ENCODE data around the gene PLXNA3. TPM values are rescaled to one million over a fixed set of nuclear protein-coding genes. Genes with fewer than 3 reads are reported as not detected.

The PLXNA3 gene
- total and polyA plus RNA-seq, 7 donors = 1.7 to 6.5 (median 3.3) TPM

DNA sequence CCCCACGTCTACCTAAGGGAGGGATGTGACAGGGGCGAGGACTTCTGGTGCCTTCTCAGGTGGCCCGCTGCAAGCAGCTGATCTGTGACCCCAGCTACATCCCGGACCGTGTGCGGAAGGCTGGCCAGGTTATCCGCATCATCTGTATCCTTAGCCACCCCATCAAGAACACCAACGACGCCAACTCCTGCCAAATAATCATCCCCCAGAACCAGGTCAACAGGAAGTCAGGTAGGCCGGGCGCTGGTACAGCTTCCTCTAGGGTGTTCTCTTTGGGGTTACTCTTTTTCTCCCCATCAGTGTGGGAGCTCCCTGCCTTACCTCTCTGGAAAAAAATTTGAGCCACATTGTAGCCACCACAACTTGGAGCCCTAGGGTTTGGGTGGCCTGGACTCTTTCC lies 16.5 kb upstream of the PLXNA3 start:
- ATAC-seq (no peak), DNase-seq (no peak)
- intact Hi-C loops (cut with DNase I) = no loop called here
- H3K9me3 ChIP-seq = no peaks in the 10 kb centered on the region
- H3K36me3 ChIP-seq (ENCODE audit: insufficient read depth in 1 of 2, low read depth in 1 of 2) = peaks cover 2 to 32% of the 10 kb centered on the region in 2 donors
- H3K4me3 ChIP-seq = no peak overlapping the region
- no peak overlapping the region for H3K27ac ChIP-seq
- 86 to 88% (median 88%) methylated on average over 9 to 11 of the region's 11 CpGs for WGBS, 3 donors
- no peaks in the 10 kb centered on the region for H3K27me3 ChIP-seq (ENCODE audit: insufficient read depth in 3 of 3, low read length in 2 of 3)
- TF ChIP-seq, protein P1, sequence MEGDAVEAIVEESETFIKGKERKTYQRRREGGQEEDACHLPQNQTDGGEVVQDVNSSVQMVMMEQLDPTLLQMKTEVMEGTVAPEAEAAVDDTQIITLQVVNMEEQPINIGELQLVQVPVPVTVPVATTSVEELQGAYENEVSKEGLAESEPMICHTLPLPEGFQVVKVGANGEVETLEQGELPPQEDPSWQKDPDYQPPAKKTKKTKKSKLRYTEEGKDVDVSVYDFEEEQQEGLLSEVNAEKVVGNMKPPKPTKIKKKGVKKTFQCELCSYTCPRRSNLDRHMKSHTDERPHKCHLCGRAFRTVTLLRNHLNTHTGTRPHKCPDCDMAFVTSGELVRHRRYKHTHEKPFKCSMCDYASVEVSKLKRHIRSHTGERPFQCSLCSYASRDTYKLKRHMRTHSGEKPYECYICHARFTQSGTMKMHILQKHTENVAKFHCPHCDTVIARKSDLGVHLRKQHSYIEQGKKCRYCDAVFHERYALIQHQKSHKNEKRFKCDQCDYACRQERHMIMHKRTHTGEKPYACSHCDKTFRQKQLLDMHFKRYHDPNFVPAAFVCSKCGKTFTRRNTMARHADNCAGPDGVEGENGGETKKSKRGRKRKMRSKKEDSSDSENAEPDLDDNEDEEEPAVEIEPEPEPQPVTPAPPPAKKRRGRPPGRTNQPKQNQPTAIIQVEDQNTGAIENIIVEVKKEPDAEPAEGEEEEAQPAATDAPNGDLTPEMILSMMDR (IDR thresholded peaks at IDR 0.05) = no peak
- H3K4me1 ChIP-seq = peaks cover 10% of the 10 kb centered on the region

DNA sequence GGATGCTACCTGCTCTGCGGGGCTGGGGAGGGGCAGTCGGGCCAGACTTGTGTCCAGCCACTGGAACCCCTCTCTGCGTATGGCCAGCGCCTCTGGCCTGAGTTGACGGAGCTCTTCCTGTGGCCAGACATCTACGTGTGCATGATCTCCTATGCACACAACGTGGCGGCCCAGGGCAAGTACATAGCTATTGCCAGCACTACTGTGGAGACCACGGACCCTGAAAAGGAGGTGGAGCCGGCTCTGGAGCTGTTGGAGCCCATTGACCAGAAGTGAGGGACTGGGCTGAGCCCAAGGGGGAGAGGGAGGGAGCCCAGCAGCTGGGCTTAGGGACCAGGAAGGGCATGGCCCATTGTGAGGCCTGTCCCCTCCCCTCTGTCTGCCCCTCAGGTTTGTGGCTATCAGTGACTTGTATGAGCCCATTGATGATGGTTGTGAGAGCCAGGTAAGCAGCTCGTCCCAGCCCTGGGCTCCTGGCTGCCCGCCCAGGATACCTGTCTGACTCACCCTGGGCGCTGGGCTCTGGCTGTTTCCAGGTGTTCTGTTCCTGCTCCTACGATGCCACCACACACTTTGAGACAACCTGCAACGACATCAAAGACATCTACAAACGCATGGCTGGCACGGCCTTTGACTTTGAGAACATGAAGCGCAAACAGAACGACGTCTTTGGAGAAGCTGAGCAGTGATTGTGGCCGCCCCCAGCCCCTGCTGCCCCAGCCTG lies 15.9 kb upstream of the PLXNA3 start:
- intact Hi-C loops (cut with DNase I) = no loop called here
- H3K27me3 ChIP-seq (ENCODE audit: insufficient read depth in 3 of 3, low read length in 2 of 3) = no peaks in the 10 kb centered on the region
- no peak overlapping the region for H3K4me3 ChIP-seq
- H3K36me3 ChIP-seq (ENCODE audit: insufficient read depth in 1 of 2, low read depth in 1 of 2) = peaks cover 2 to 38% of the 10 kb centered on the region in 2 donors
- H3K9me3 ChIP-seq = no peaks in the 10 kb centered on the region
- H3K27ac ChIP-seq = no peak overlapping the region
- WGBS, 3 donors = 79 to 81% (median 81%) methylated on average over 21 of the region's 21 CpGs
- TF ChIP-seq, protein P1 (IDR thresholded peaks at IDR 0.05) = no peak
- DNase-seq = no peak
- H3K4me1 ChIP-seq = peaks cover 10% of the 10 kb centered on the region
- no peak for ATAC-seq

DNA sequence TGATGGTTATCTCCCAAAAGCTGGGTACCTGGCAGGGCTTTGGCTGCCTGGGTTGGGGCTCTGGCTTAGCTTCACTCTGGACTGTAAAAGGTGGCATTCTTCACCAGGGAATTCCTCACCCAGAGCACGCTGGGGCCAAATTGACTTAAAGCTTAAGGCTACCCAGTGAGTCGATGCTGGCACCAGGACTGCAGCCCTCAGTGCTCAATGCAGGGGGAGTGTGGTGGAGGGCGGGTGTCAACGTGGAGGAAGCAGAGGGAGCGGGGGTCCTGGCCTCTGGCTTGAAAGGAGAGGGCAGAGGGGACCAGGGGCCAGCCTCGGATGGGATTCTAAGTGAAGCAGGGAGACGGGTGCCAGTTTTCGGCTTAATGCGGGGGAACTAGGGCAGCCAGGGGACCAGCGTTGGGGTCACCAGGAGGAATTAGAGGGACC lies 14.6 kb upstream of the PLXNA3 start:
- TF ChIP-seq, protein P1 (IDR thresholded peaks at IDR 0.05) = no peak
- ATAC-seq = peak; percentile 14 to 38 (median 18)
- no peaks in the 10 kb centered on the region for H3K27me3 ChIP-seq (ENCODE audit: insufficient read depth in 3 of 3, low read length in 2 of 3)

DNA sequence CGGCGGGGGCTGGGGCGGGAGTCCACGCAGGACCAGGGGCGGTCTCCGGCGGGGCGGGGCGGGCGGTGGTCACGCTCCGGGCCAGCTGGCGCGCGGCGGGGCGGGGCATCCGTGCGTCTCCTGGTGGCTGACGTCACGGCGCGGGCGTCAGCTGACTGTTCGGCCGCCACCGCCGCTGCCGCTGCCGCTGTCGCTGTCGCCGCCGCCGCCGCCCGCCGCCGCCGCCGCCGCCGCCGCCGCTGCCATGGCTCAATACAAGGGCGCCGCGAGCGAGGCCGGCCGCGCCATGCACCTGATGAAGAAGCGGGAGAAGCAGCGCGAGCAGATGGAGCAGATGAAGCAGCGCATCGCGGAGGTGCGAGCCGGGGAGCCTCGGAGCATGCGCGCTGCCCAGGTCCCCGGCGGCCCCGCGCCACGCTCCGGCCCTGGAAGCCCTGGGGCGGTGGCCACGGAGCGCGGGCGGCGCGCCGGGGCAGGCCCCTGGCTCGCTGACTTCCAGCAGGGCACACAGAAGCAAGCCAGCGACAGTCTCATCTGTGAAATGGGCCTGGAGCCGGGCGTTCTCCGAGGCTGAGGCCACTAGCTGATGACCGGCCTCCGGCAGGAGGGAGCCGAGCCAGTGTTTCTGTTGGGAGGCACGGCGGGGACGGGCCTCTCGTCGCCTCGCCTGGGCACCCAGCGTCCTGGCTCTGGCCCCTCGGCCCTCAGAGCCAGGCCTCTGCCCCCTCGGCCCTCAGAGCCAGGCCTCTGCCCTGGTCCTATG lies 13.9 kb upstream of the PLXNA3 start, which contains the start of gene FAM50A:
FAM50A (plus strand) TSS at position 150 of the 763 bp plus-strand sequence; CDS start at position 245, 95 bp downstream.
- Histone ChIP-seq H3K27ac (peak within 1 kb of the TSS; percentile 86), H3K4me3 (peak within 1 kb of the TSS; percentile 69), H3K36me3 (ENCODE audit: insufficient read depth in 1 of 2, low read depth in 1 of 2) (peaks cover 4 to 58% of the 10 kb centered on the region in 2 donors), H3K9me3 (no peaks in the 10 kb centered on the region), H3K4me1 (peaks cover 10% of the 10 kb centered on the region), H3K27me3 (ENCODE audit: insufficient read depth in 3 of 3, low read length in 2 of 3) (no peaks in the 10 kb centered on the region)
- TF ChIP-seq, protein P1 (IDR thresholded peaks at IDR 0.05) = peak; percentile 4
- DNase-seq (peak; percentile 87 to 89), ATAC-seq (peak; percentile 87 to 96 (median 92))
- 0 to 22% (median 5%) methylated on average over 12 to 91 of the region's 94 CpGs for WGBS, 3 donors
- intact Hi-C loops (cut with DNase I) = no loop called here

More for the DNA sequence above, 14.6 kb upstream of the PLXNA3 start:
- peaks cover 2 to 51% of the 10 kb centered on the region in 2 donors for H3K36me3 ChIP-seq (ENCODE audit: insufficient read depth in 1 of 2, low read depth in 1 of 2)
- H3K27ac ChIP-seq = peak overlapping the region; percentile 86
- no peaks in the 10 kb centered on the region for H3K9me3 ChIP-seq
- WGBS, 3 donors = 10 to 30% (median 18%) methylated on average over 8 to 10 of the region's 10 CpGs
- H3K4me3 ChIP-seq = peak overlapping the region; percentile 69
- H3K4me1 ChIP-seq = peaks cover 10% of the 10 kb centered on the region
- intact Hi-C loops (cut with DNase I) = no loop called here
- no peak for DNase-seq

Measured in psoas muscle (tissue), 8 donors.